Keratinocyte (primary cell): ENCODE results near the gene CLPSL2. TPM values are rescaled to one million over a fixed set of nuclear protein-coding genes. Genes with fewer than 3 reads are reported as not detected.

Experiments used
- DNase-seq: peaks from one replicate; pipeline ENCODE4 v3.0.0-alpha.2; 2011; ENCODE audit warnings: low read depth, missing footprints, low spot score
- FAIRE-seq: peaks from 2 replicates; lab custom pipeline; 2011; peaks lifted over from hg19 to GRCh38; lab: Jason Lieb, UNC
- H2AFZ ChIP-seq: 2 replicates; pipeline ENCODE4 v1.6.0; 2012; ENCODE audit warnings: low read length, control low read depth, inconsistent platforms; ENCODE audit not compliant: control insufficient read depth
- H3K27ac ChIP-seq: 2 replicates; pipeline ENCODE4 v1.5.1; 2011; ENCODE audit warnings: low read length; ENCODE audit not compliant: control insufficient read depth, insufficient read depth
- H3K27me3 ChIP-seq: 3 replicates; pipeline ENCODE4 v1.6.0; 2011; ENCODE audit warnings: low read length; ENCODE audit not compliant: control insufficient read depth, insufficient read depth; ENCODE audit errors: extremely low read depth
- H3K36me3 ChIP-seq, 2 experiments: 2 replicates in 1 of 2; 3 replicates in 1 of 2; pipeline ENCODE4 v1.5.1; 2011; ENCODE audit warnings: low read length in 2 of 2, mild to moderate bottlenecking in 1 of 2; ENCODE audit not compliant: control insufficient read depth in 2 of 2, insufficient read depth in 2 of 2; ENCODE audit errors: extremely low read depth in 1 of 2
- H3K4me1 ChIP-seq: 3 replicates; pipeline ENCODE4 v1.5.1; 2011; ENCODE audit warnings: low read length; ENCODE audit not compliant: control insufficient read depth, insufficient read depth; ENCODE audit errors: extremely low read depth
- H3K4me2 ChIP-seq: 3 replicates; pipeline ENCODE4 v1.6.0; 2011; ENCODE audit warnings: low read depth, low read length; ENCODE audit not compliant: control insufficient read depth, insufficient read depth; ENCODE audit errors: extremely low read depth
- H3K4me3 ChIP-seq, 3 experiments: fragments of 200-600 bp in 1 of 3; sonication (generic) in 1 of 3; 2 replicates in 2 of 3; 3 replicates in 1 of 3; pipeline ENCODE4 v1.5.1; 2011 to 2016; ENCODE audit warnings: low read length in 3 of 3, mild to moderate bottlenecking in 3 of 3, control low read depth in 2 of 3, inconsistent platforms in 1 of 3, low read depth in 1 of 3, mixed read lengths in 1 of 3, mixed run types in 1 of 3, moderate library complexity in 1 of 3; ENCODE audit not compliant: control insufficient read depth in 2 of 3, insufficient read depth in 2 of 3; ENCODE audit errors: extremely low read depth in 1 of 3
- H3K79me2 ChIP-seq: 2 replicates; pipeline ENCODE4 v1.6.0; 2012; ENCODE audit warnings: low read length; ENCODE audit not compliant: control insufficient read depth, insufficient read depth
- H3K9ac ChIP-seq: 3 replicates; pipeline ENCODE4 v1.6.0; 2011; ENCODE audit warnings: low read length; ENCODE audit not compliant: control insufficient read depth, insufficient read depth; ENCODE audit errors: extremely low read depth
- H3K9me1 ChIP-seq: 3 replicates; pipeline ENCODE4 v1.6.0; 2011; ENCODE audit warnings: low read length; ENCODE audit not compliant: control insufficient read depth, insufficient read depth; ENCODE audit errors: extremely low read depth
- H3K9me3 ChIP-seq: 2 replicates; pipeline ENCODE4 v1.5.1; 2012; ENCODE audit warnings: low read depth, low read length; ENCODE audit not compliant: control insufficient read depth
- H4K20me1 ChIP-seq: 3 replicates; pipeline ENCODE4 v1.6.0; 2011; ENCODE audit warnings: low read length; ENCODE audit not compliant: control insufficient read depth, insufficient read depth; ENCODE audit errors: extremely low read depth
- EZH2 ChIP-seq: IDR thresholded peaks from one replicate; pipeline ENCODE4 v1.6.1; 2012; ENCODE audit warnings: inconsistent platforms, mild to moderate bottlenecking, low read length, moderate library complexity
- dilution Hi-C: fragments of 300-500 bp; cut with MboI; formaldehyde crosslinking; loops from one replicate; pipeline ENCODE4 v1.7.0; 2020; ENCODE audit warnings: low sequenced_read_pairs; ENCODE audit not compliant: extremely low pct_ligation_motif_present
- polyA plus RNA-seq, 5 experiments: library from polyadenylated mRNA; depleted of rRNA in 3 of 5; stranded (reverse) in 3 of 5; stranded (forward) in 1 of 5; unstranded in 1 of 5; fragments of >200 nt; gene quantifications; 1 replicate in 1 of 5; 2 replicates in 3 of 5; 3 replicates in 1 of 5; pipeline versions ENCODE4 v1.2.1 to v1.2.3, GENCODE V29; 2011 to 2012; ENCODE audit warnings: missing spikeins in 2 of 5, low read depth in 1 of 5, low replicate concordance in 1 of 5
- TF ChIP-seq, protein P1 (sequence below), 3 experiments: IDR thresholded peaks in 1 of 3; conservative IDR thresholded peaks in 1 of 3; optimal IDR thresholded peaks in 1 of 3; 2 replicates in 2 of 3; 3 replicates in 1 of 3; pipeline versions ENCODE3 to v1.5.1; 2011; ENCODE audit warnings: low read length in 3 of 3, mild to moderate bottlenecking in 3 of 3, moderate library complexity in 2 of 3, control low read depth in 1 of 3, inconsistent platforms in 1 of 3; ENCODE audit not compliant: insufficient read depth in 2 of 3; ENCODE audit errors: extremely low read depth in 1 of 3

Gene CLPSL2
- polyA plus RNA-seq, 1 donor (not counting 4 experiments of a cell fraction or from before 2014, with no cell fraction given): not detected

DNA sequence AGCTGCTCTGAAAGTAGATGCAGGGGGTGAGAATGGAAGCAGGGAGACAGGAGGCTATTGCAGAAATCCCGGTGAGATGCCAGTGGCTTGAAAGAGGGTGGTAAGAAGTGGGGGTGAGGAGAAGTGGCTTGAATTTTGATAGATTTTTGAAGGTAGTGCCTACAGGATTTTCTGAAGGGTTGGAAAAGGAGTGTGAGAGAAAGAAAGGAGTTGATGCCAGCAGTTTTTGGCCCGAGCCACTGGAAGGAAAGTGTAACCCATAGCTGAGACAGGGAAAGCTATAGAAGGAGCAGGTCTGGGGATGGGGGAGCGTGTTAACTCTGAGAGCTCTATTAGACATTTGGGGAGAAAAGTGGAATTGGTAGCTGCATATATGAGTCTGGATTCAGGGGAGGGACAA is 29.9 kb upstream of the CLPSL2 start:
- Histone ChIP-seq H3K36me3 (no peaks in the 10 kb centered on the region), H3K27ac (no peak overlapping the region), H3K4me3 (no peak overlapping the region), H3K9me3 (no peaks in the 10 kb centered on the region), H2AFZ (no peak overlapping the region), H3K9ac (no peak overlapping the region), H3K27me3 (no peaks in the 10 kb centered on the region), H3K79me2 (no peaks in the 10 kb centered on the region), H3K9me1 (no peaks in the 10 kb centered on the region), H3K4me1 (no peaks in the 10 kb centered on the region), H4K20me1 (no peaks in the 10 kb centered on the region), H3K4me2 (no peak overlapping the region)
- DNase-seq (no peak), FAIRE-seq (no peak)
- dilution Hi-C loops: loop anchor here (25.0 kb wide), 1 partner anchor 184 kb away; no protein-coding TSS in a partner anchor
- TF ChIP-seq EZH2: no peak
- TF ChIP-seq, protein P1, sequence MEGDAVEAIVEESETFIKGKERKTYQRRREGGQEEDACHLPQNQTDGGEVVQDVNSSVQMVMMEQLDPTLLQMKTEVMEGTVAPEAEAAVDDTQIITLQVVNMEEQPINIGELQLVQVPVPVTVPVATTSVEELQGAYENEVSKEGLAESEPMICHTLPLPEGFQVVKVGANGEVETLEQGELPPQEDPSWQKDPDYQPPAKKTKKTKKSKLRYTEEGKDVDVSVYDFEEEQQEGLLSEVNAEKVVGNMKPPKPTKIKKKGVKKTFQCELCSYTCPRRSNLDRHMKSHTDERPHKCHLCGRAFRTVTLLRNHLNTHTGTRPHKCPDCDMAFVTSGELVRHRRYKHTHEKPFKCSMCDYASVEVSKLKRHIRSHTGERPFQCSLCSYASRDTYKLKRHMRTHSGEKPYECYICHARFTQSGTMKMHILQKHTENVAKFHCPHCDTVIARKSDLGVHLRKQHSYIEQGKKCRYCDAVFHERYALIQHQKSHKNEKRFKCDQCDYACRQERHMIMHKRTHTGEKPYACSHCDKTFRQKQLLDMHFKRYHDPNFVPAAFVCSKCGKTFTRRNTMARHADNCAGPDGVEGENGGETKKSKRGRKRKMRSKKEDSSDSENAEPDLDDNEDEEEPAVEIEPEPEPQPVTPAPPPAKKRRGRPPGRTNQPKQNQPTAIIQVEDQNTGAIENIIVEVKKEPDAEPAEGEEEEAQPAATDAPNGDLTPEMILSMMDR (optimal IDR thresholded peaks at IDR 0.05 in 1 of 3, IDR thresholded peaks at IDR 0.05 in 1 of 3, conservative IDR thresholded peaks at IDR 0.05 in 1 of 3; ENCODE audit: extremely low read depth in 1 of 3, insufficient read depth in 2 of 3, low read length in 3 of 3): no peak

DNA sequence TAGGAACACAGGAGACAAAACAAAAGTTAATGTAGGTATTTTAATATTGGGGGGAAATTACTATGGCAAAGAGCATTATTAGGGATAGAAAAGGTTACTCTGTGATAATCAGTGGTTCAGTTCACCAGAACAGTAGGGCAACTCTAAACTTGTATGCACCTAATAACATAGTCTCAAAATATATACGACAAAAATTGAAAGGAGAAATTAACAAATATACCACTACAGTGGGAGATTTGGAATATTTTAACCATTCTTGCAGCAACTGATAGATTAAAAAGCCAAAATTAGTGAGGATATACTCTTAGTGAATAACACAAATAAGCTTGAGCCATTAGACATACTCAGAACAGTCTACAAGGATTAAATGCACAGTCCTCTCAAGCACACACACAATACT is 28.5 kb upstream of the CLPSL2 start:
- TF ChIP-seq, protein P1 (optimal IDR thresholded peaks at IDR 0.05 in 1 of 3, IDR thresholded peaks at IDR 0.05 in 1 of 3, conservative IDR thresholded peaks at IDR 0.05 in 1 of 3; ENCODE audit: extremely low read depth in 1 of 3, insufficient read depth in 2 of 3, low read length in 3 of 3): no peak
- TF ChIP-seq EZH2: no peak
- Histone ChIP-seq H3K4me3 (no peak overlapping the region), H3K9ac (no peak overlapping the region), H3K9me3 (no peaks in the 10 kb centered on the region), H3K79me2 (no peaks in the 10 kb centered on the region), H3K4me1 (no peaks in the 10 kb centered on the region), H2AFZ (no peak overlapping the region), H4K20me1 (no peaks in the 10 kb centered on the region), H3K27ac (no peak overlapping the region), H3K9me1 (no peaks in the 10 kb centered on the region), H3K27me3 (no peaks in the 10 kb centered on the region), H3K4me2 (no peak overlapping the region), H3K36me3 (no peaks in the 10 kb centered on the region)
- DNase-seq (no peak), FAIRE-seq (no peak)
- dilution Hi-C loops: loop anchor here (25.0 kb wide), 1 partner anchor 186 kb away; no protein-coding TSS in a partner anchor
